Muscle of arm (tissue), 12 donors: Measurements from ENCODE around the gene RNU5B-1. TPM values are rescaled to one million over a fixed set of nuclear protein-coding genes. Genes with fewer than 3 reads are reported as not detected.
"Not testable (repeated sequence)": the region's sequence is repeated elsewhere in the genome, so short reads cannot be mapped to it uniquely, and the experiment has no call there.

Experiments
- DNase-seq: peaks from one replicate; pipeline ENCODE4 v3.0.0-alpha.2; 2013
- polyA plus RNA-seq, 12 donors: library from polyadenylated mRNA; unstranded; fragments of 120-200 nt; gene quantifications; one replicate each; pipeline ENCODE4 v1.2.1, GENCODE V29; 2013; ENCODE audit not compliant: insufficient read length in 12 of 12

Gene RNU5B-1
- polyA plus RNA-seq, 12 donors = 2.1 TPM; not detected in 11

- DNase-seq = no peak
Observed at GRCh38 chr15:65343374-65343981, 39.0 kb downstream of the RNU5B-1 start.

GRCh38 chr15:65344214-65344913, 39.9 kb downstream of the RNU5B-1 start:
- DNase-seq = no peak

DNA sequence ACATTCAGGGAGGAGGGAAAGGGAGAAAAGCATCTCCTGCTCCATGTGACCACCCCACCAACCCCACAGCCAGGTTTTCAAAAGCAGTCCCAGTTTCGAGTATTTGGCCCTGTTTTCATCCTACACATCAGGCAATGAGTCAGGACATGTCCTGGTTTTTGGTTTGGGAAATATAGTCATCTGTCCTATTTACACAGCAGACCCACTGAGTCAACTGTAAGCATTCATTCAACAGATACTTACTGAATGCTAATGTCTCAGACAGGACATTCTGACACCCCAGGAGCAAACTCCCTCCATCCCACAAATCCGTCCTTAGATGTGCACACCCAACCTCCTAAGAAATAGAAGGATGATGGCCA, 40.4 kb downstream of the RNU5B-1 start:
- no peak for DNase-seq

DNA sequence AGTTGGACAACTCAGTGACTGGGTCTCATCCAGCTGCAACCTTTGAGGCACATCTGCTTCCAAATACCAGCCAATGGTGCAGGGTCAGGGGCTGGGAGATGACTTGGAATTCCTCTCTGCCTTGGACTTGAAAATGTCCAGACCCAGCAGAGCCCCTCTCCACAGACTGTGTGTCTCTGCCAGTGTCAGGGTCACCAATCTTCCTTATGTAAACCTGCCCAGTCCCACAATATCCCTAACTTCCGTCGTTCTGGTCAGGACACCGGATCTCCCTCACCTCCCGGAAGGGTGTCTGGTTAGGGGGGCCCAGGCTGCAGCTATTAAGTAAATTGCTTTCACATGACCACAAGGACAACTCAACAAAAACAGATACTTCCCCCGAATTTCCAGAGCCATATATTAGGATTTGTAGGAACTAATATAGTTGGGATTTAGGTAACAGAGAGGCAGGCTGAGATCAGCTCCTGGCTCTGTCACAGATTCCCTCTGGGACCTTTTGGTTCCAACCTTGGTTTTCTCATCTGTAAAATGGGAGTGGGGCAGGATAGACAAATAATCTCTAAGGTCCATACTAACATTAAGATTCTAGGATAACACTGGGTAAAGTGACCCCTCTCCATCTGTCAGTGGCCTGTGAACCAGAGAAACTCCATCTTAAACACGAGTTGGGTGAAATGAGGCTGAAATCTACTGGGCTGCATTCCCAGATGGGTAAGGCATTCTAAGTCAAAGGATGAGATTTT, 42.5 kb downstream of the RNU5B-1 start:
- DNase-seq = no peak

DNA sequence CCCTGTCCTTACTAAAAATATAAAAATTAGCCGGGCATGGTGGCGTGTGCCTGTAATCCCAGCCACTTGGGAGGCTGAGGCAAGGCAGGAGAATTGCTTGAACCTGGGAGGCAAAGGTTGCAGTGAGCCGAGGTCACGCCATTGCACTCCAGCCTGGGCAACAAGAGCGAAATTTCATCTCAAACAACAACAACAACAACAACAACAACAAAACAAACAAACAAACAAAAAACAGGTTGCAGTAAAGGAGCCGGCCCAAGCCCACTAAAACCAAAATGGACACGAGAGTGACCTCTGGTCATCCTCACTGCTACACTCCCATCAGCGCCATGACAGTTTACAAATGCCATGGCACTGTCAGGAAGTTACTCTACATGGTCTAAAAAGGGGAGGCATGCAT, 43.3 kb downstream of the RNU5B-1 start:
- not testable (repeated sequence) for DNase-seq

DNA sequence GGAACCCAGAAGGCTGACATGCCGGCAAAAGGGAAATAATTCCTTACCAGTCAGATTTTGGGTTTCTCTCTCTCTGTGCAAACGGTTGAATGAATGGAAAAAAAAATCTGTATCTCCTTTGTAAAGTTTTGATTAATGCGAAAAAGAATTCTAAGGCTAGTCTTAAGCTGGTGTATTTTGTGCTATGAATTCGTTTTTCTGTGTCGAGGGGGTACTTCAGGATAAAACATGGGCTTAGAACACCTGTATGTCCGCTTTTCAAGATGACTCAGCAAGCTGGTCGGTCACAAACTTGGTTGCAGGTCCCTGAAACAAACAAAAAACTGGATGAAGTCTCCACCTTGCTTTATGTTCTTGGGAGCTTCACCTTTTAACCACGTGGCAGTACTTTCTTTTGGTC, 44.9 kb downstream of the RNU5B-1 start:
- DNase-seq = no peak

GRCh38 chr15:65351972-65352371, 47.5 kb downstream of the RNU5B-1 start:
- not testable (repeated sequence) for DNase-seq

Other genes with a start within 250 kb of the RNU5B-1 start
- gene RASL12, start 236.7 kb upstream of the RNU5B-1 start, polyA plus RNA-seq = 10 to 100 TPM in 8 of 12 donors, 1 to 10 TPM in 3, not detected in 1; 9.5 to 14.3 (median 11.6) TPM
- gene KBTBD13, start 227.9 kb upstream of the RNU5B-1 start, polyA plus RNA-seq = 1 to 10 TPM in 7 of 12 donors, under 1 TPM in 3, not detected in 2; 0.59 to 2.9 (median 1.3) TPM
- 1 to 10 TPM in 11 of 12 donors, not detected in 1; 2.5 to 8.1 (median 3.9) TPM for gene UBAP1L, start 189.5 kb upstream of the RNU5B-1 start, polyA plus RNA-seq
- gene PDCD7, start 170.9 kb upstream of the RNU5B-1 start, polyA plus RNA-seq = 10 to 100 TPM in 11 of 12 donors, not detected in 1; 14.8 to 44.0 (median 19.5) TPM
- gene CLPX, start 119.3 kb upstream of the RNU5B-1 start, polyA plus RNA-seq = 10 to 100 TPM in 11 of 12 donors, not detected in 1; 32.1 to 63.6 (median 47.1) TPM
- gene CILP, start 93.2 kb upstream of the RNU5B-1 start, polyA plus RNA-seq = 10 to 100 TPM in 11 of 12 donors, not detected in 1; 13.6 to 41.8 (median 20.2) TPM
- gene PARP16, start 17.8 kb upstream of the RNU5B-1 start, polyA plus RNA-seq = 10 to 100 TPM in 11 of 12 donors, not detected in 1; 11.1 to 15.0 (median 12.5) TPM
- gene RNU5A-1, start 8.6 kb upstream of the RNU5B-1 start, polyA plus RNA-seq = not detected
- 10 to 100 TPM in 1 of 12 donors, 1 to 10 TPM in 10, not detected in 1; 2.1 to 11.5 (median 3.1) TPM for gene IGDCC3, start 73.3 kb downstream of the RNU5B-1 start, polyA plus RNA-seq
- gene IGDCC4, start 118.3 kb downstream of the RNU5B-1 start, polyA plus RNA-seq = 100 to 1,000 TPM in 5 of 12 donors, 10 to 100 TPM in 7; 59.5 to 583 (median 95.2) TPM
- 10 to 100 TPM in 11 of 12 donors, not detected in 1; 19.7 to 30.8 (median 23.5) TPM for gene DPP8, start 213.0 kb downstream of the RNU5B-1 start, polyA plus RNA-seq
- 10 to 100 TPM in 11 of 12 donors, not detected in 1; 36.9 to 61.7 (median 51.4) TPM for gene HACD3, start 225.8 kb downstream of the RNU5B-1 start, polyA plus RNA-seq